ENCODE data around the gene MGAT4A. TPM values are rescaled to one million over a fixed set of nuclear protein-coding genes. Genes with fewer than 3 reads are reported as not detected.

The MGAT4A gene
- total and polyA plus RNA-seq, 4 donors, result 16.1 to 43.7 (median 31.9) TPM

DNA sequence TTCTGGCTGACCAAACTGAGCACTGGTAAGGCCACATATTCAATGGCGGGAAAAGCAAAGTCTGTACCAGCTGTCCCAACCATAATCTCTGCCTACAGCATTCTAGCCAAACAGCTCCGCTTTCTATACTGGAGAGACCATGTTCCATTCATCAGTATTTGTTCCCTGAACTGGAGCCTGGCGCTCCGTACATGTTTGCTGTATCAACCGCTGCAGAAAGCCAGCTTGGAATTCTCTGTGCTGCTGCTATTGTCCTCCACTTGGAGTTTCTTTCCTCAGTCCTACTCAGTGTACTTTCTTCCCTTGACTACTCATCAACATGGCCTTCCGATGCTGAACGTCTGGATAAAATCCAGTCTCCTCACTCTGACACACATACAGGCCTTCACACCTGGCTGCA is 124.5 kb downstream of the MGAT4A start:
- Histone ChIP-seq H3K27ac (ENCODE audit: low read depth in 1 of 2, low read length in 1 of 2) (no peak overlapping the region), H3K4me3 (no peak overlapping the region), H3K4me1 (ENCODE audit: control insufficient read depth in 5 of 5, insufficient read depth in 5 of 5, low read length in 5 of 5) (peaks cover 5 to 29% (median 16%) of the 10 kb centered on the region in 5 donors), H3K9me3 (ENCODE audit: control insufficient read depth in 4 of 4, insufficient read depth in 3 of 4, low read length in 3 of 4) (no peaks in the 10 kb centered on the region), H3K36me3 (ENCODE audit: control insufficient read depth in 4 of 4, insufficient read depth in 4 of 4, low read length in 4 of 4) (peaks cover 0 to 15% (median 12%) of the 10 kb centered on the region in 4 donors), H3K27me3 (ENCODE audit: control insufficient read depth in 3 of 3, insufficient read depth in 3 of 3, low read length in 2 of 3) (no peaks in the 10 kb centered on the region), H3K9ac (ENCODE audit: insufficient read depth in 1 of 2, low read length in 2 of 2) (no peak overlapping the region)
- 92 to 96% methylated on average over 7 of the region's 7 CpGs for WGBS, 2 donors
- ATAC-seq (ENCODE audit: insufficient read depth, low FRiP score) (no peak), DNase-seq (no peak)
- TF ChIP-seq, protein P1, sequence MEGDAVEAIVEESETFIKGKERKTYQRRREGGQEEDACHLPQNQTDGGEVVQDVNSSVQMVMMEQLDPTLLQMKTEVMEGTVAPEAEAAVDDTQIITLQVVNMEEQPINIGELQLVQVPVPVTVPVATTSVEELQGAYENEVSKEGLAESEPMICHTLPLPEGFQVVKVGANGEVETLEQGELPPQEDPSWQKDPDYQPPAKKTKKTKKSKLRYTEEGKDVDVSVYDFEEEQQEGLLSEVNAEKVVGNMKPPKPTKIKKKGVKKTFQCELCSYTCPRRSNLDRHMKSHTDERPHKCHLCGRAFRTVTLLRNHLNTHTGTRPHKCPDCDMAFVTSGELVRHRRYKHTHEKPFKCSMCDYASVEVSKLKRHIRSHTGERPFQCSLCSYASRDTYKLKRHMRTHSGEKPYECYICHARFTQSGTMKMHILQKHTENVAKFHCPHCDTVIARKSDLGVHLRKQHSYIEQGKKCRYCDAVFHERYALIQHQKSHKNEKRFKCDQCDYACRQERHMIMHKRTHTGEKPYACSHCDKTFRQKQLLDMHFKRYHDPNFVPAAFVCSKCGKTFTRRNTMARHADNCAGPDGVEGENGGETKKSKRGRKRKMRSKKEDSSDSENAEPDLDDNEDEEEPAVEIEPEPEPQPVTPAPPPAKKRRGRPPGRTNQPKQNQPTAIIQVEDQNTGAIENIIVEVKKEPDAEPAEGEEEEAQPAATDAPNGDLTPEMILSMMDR (IDR thresholded peaks at IDR 0.05; ENCODE audit: control extremely low read depth, extremely low read depth), result no peak

DNA sequence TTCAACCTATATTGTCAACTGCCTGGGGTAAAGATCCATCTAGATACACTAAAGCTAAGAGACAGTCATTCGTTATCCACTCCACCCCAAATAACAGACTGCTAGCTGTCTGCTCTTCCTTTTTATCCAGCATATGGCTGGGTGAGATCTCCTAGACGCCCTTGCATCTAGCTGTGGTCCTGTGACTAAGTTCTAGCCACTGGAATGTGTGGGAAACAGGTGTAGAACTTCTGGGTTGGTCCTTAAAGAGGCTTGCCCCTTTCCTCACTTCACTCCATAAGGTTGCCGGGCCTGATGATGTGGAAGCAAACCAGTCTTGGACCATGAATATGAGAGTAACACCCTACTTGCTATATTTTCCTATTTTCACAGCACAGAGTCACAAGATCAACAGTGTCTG is 125.9 kb downstream of the MGAT4A start:
- no peak for ATAC-seq (ENCODE audit: insufficient read depth, low FRiP score)
- TF ChIP-seq, protein P1 (IDR thresholded peaks at IDR 0.05; ENCODE audit: control extremely low read depth, extremely low read depth), result no peak
- H3K9me3 ChIP-seq (ENCODE audit: control insufficient read depth in 4 of 4, insufficient read depth in 3 of 4, low read length in 3 of 4), result no peaks in the 10 kb centered on the region
- no peaks in the 10 kb centered on the region for H3K27me3 ChIP-seq (ENCODE audit: control insufficient read depth in 3 of 3, insufficient read depth in 3 of 3, low read length in 2 of 3)
- DNase-seq, result no peak
- no peak overlapping the region for H3K9ac ChIP-seq (ENCODE audit: insufficient read depth in 1 of 2, low read length in 2 of 2)
- peaks cover 2 to 15% (median 11%) of the 10 kb centered on the region in 4 donors for H3K36me3 ChIP-seq (ENCODE audit: control insufficient read depth in 4 of 4, insufficient read depth in 4 of 4, low read length in 4 of 4)
- H3K4me3 ChIP-seq, result no peak overlapping the region
- peaks cover 1 to 26% (median 8%) of the 10 kb centered on the region in 5 donors for H3K4me1 ChIP-seq (ENCODE audit: control insufficient read depth in 5 of 5, insufficient read depth in 5 of 5, low read length in 5 of 5)
- no peak overlapping the region for H3K27ac ChIP-seq (ENCODE audit: low read depth in 1 of 2, low read length in 1 of 2)
- WGBS, 2 donors, result 83 to 90% methylated on average over 3 of the region's 3 CpGs

DNA sequence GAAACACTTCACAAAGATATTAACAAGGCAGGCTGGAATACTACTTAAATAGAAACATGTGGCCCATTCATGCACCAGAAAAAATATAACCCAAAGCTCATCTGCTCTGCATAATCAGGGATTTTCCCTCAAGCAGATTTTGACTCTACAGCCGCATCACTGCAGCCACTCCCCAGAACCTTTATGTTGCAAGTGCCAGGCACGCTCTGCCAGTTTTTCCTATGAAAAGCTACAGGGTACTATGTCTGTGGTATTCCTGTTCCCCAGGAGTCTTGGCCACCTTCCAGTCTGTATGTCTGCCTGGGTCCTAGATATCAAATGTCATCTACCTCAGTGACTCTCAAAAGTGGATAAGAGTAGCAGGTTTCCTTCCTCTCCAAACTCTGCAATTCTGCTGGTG is 126.4 kb downstream of the MGAT4A start:
- Histone ChIP-seq H3K27me3 (ENCODE audit: control insufficient read depth in 3 of 3, insufficient read depth in 3 of 3, low read length in 2 of 3) (no peaks in the 10 kb centered on the region), H3K9me3 (ENCODE audit: control insufficient read depth in 4 of 4, insufficient read depth in 3 of 4, low read length in 3 of 4) (no peaks in the 10 kb centered on the region), H3K4me3 (no peak overlapping the region), H3K36me3 (ENCODE audit: control insufficient read depth in 4 of 4, insufficient read depth in 4 of 4, low read length in 4 of 4) (peaks cover 7 to 17% (median 11%) of the 10 kb centered on the region in 4 donors), H3K9ac (ENCODE audit: insufficient read depth in 1 of 2, low read length in 2 of 2) (no peak overlapping the region), H3K4me1 (ENCODE audit: control insufficient read depth in 5 of 5, insufficient read depth in 5 of 5, low read length in 5 of 5) (peaks cover 0 to 20% (median 8%) of the 10 kb centered on the region in 5 donors), H3K27ac (ENCODE audit: low read depth in 1 of 2, low read length in 1 of 2) (no peak overlapping the region)
- 77 to 82% methylated on average over 2 of the region's 2 CpGs for WGBS, 2 donors
- ATAC-seq (ENCODE audit: insufficient read depth, low FRiP score) (no peak), DNase-seq (no peak)
- TF ChIP-seq, protein P1 (IDR thresholded peaks at IDR 0.05; ENCODE audit: control extremely low read depth, extremely low read depth), result no peak
